Hepatocyte (in vitro differentiated cells): ENCODE measurements around the gene PTPRT.

Experiments used
- EZH2 ChIP-seq: fragments of 200-600 bp; sonication (generic); IDR thresholded peaks from 2 replicates; pipeline ENCODE4 v1.6.1; 2016; ENCODE audit warnings: antibody characterized with exemption, mild to moderate bottlenecking, borderline replicate concordance
- EZH2phosphoT487 ChIP-seq: fragments of 200-600 bp; sonication (generic); IDR thresholded peaks from one replicate; pipeline ENCODE4 v1.6.1; 2018; ENCODE audit warnings: antibody characterized with exemption, mild to moderate bottlenecking, low read depth, moderate library complexity; ENCODE audit not compliant: unreplicated experiment, severe bottlenecking
- TF ChIP-seq, protein P1 (sequence below): fragments of 200-600 bp; sonication (generic); IDR thresholded peaks from 2 replicates; pipeline ENCODE4 v1.5.1; 2016; ENCODE audit warnings: antibody characterized with exemption, mild to moderate bottlenecking; ENCODE audit not compliant: poor library complexity

- TF ChIP-seq, protein P1, sequence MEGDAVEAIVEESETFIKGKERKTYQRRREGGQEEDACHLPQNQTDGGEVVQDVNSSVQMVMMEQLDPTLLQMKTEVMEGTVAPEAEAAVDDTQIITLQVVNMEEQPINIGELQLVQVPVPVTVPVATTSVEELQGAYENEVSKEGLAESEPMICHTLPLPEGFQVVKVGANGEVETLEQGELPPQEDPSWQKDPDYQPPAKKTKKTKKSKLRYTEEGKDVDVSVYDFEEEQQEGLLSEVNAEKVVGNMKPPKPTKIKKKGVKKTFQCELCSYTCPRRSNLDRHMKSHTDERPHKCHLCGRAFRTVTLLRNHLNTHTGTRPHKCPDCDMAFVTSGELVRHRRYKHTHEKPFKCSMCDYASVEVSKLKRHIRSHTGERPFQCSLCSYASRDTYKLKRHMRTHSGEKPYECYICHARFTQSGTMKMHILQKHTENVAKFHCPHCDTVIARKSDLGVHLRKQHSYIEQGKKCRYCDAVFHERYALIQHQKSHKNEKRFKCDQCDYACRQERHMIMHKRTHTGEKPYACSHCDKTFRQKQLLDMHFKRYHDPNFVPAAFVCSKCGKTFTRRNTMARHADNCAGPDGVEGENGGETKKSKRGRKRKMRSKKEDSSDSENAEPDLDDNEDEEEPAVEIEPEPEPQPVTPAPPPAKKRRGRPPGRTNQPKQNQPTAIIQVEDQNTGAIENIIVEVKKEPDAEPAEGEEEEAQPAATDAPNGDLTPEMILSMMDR: no peak
- no peak for TF ChIP-seq EZH2
- TF ChIP-seq EZH2phosphoT487: no peak
Observed at GRCh38 chr20:42378826-42379225, 810.9 kb downstream of the PTPRT start.
